Frontal cortex (tissue), 3 donors: Measurements from ENCODE around the gene C17orf114.

ENCODE experiments used
- DNase-seq, 2 donors: peaks; one replicate each; pipeline ENCODE4 v3.0.0; 2012; ENCODE audit warnings: low spot score in 2 of 2
- FAIRE-seq: peaks from 2 replicates; lab custom pipeline; 2012; peaks lifted over from hg19 to GRCh38; lab: Jason Lieb, UNC
- donor health status: control.
- donor health status: control.
- donor health status: control.

Gene C17orf114

GRCh38 chr17:4827399-4827798, 25.3 kb upstream of the C17orf114 start:
- FAIRE-seq (no peak), DNase-seq (no peak)

GRCh38 chr17:4823373-4824089, 21.4 kb upstream of the C17orf114 start:
- FAIRE-seq (no peak), DNase-seq (no peak)

- DNase-seq (no peak), FAIRE-seq (no peak)
These were observed 20.7 kb upstream of the C17orf114 start for GRCh38 chr17:4822835-4823234.

- FAIRE-seq (no peak), DNase-seq (no peak)
These were observed 16.1 kb upstream of the C17orf114 start for GRCh38 chr17:4818276-4818675.

GRCh38 chr17:4816826-4817225, 14.7 kb upstream of the C17orf114 start:
- no peak for FAIRE-seq
- DNase-seq: no peak

GRCh38 chr17:4815043-4815675, 13.0 kb upstream of the C17orf114 start:
- FAIRE-seq (no peak), DNase-seq (no peak)

GRCh38 chr17:4812690-4813089, 10.6 kb upstream of the C17orf114 start:
- FAIRE-seq: no peak
- DNase-seq: no peak

- DNase-seq: no peak
- no peak for FAIRE-seq
These were observed 9.3 kb upstream of the C17orf114 start for GRCh38 chr17:4811471-4811870.

GRCh38 chr17:4810696-4811290, 8.7 kb upstream of the C17orf114 start:
- no peak for DNase-seq
- no peak for FAIRE-seq

- FAIRE-seq (no peak), DNase-seq (peak; percentile 61 to 62)
These were observed 6.2 kb upstream of the C17orf114 start for GRCh38 chr17:4808378-4808767.

- FAIRE-seq (no peak), DNase-seq (peak; percentile 34 to 43)
These were observed 5.7 kb upstream of the C17orf114 start for GRCh38 chr17:4807605-4808377.

- no peak for FAIRE-seq
- peak; percentile 97 to 99 for DNase-seq
These were observed 4.9 kb upstream of the C17orf114 start, which contains the start of gene PLD2 for GRCh38 chr17:4806777-4807604. TSS of gene PLD2 (plus strand) at chr17:4807152. CDS start at chr17:4807773, 621 bp downstream.

GRCh38 chr17:4806456-4806776, 4.3 kb upstream of the C17orf114 start:
- no peak for DNase-seq
- no peak for FAIRE-seq

- FAIRE-seq (no peak), DNase-seq (no peak)
These were observed 1.5 kb downstream of the C17orf114 start for GRCh38 chr17:4800462-4801196.

- no peak for DNase-seq
- no peak for FAIRE-seq
These were observed 5.6 kb downstream of the C17orf114 start for GRCh38 chr17:4796552-4796920.

GRCh38 chr17:4795168-4795567, 7.0 kb downstream of the C17orf114 start:
- FAIRE-seq: no peak

GRCh38 chr17:4790705-4791088, 11.4 kb downstream of the C17orf114 start:
- FAIRE-seq: no peak
- no peak for DNase-seq

More at GRCh38 chr17:4795168-4795567, 7.0 kb downstream of the C17orf114 start:
- DNase-seq: no peak

GRCh38 chr17:4789951-4790704, 12.0 kb downstream of the C17orf114 start:
- FAIRE-seq: no peak
- DNase-seq: peak; percentile 92

GRCh38 chr17:4789701-4789950, 12.5 kb downstream of the C17orf114 start:
- FAIRE-seq: no peak

More at GRCh38 chr17:4789701-4789950, 12.5 kb downstream of the C17orf114 start:
- no peak for DNase-seq
